ACC112 (cell line): ENCODE measurements around the gene ADGRV1.

ENCODE experiments used
- H2AFZ ChIP-seq: fragments of 200-600 bp; sonication (generic); one replicate; pipeline ENCODE4 v1.6.0; 2017; ENCODE audit warnings: antibody characterized with exemption, low read length; ENCODE audit not compliant: unreplicated experiment
- H3K27ac ChIP-seq: fragments of 200-600 bp; sonication (generic); 2 replicates; pipeline ENCODE4 v1.5.1; 2014; ENCODE audit warnings: low read depth, mild to moderate bottlenecking, antibody characterized with exemption, low read length, moderate library complexity
- H3K27me3 ChIP-seq: fragments of 200-600 bp; sonication (generic); 2 replicates; pipeline ENCODE4 v1.6.1; 2014; ENCODE audit warnings: mild to moderate bottlenecking, antibody characterized with exemption, low read length, moderate library complexity, mixed read lengths; ENCODE audit not compliant: insufficient read depth
- H3K36me3 ChIP-seq: fragments of 200-600 bp; sonication (generic); 2 replicates; pipeline ENCODE4 v1.6.1; 2016; ENCODE audit warnings: mild to moderate bottlenecking, antibody characterized with exemption, low read length, moderate library complexity, mixed read lengths; ENCODE audit not compliant: insufficient read depth
- H3K4me1 ChIP-seq: fragments of 200-600 bp; sonication (generic); one replicate; pipeline ENCODE4 v1.6.1; 2016; ENCODE audit warnings: low read length, mixed read lengths; ENCODE audit not compliant: insufficient read depth, unreplicated experiment, control insufficient read depth
- H3K4me3 ChIP-seq: fragments of 200-600 bp; sonication (generic); 2 replicates; pipeline ENCODE4 v1.5.1; 2014; ENCODE audit warnings: mild to moderate bottlenecking, low read depth, low read length
- H3K79me2 ChIP-seq: fragments of 200-600 bp; sonication (generic); one replicate; pipeline ENCODE4 v1.6.0; 2016; ENCODE audit warnings: low read length; ENCODE audit not compliant: control insufficient read depth, unreplicated experiment, insufficient read depth

The ADGRV1 gene

GRCh38 chr5:91156242-91156641 lies 597.6 kb downstream of the ADGRV1 start:
- H3K79me2 ChIP-seq: no peaks in the 10 kb centered on the region
- no peak overlapping the region for H3K27ac ChIP-seq
- peaks cover 10% of the 10 kb centered on the region for H3K4me1 ChIP-seq
- H2AFZ ChIP-seq: no peak overlapping the region
- no peaks in the 10 kb centered on the region for H3K36me3 ChIP-seq
- H3K4me3 ChIP-seq: no peak overlapping the region
- H3K27me3 ChIP-seq: no peaks in the 10 kb centered on the region

GRCh38 chr5:91158011-91158410 lies 599.4 kb downstream of the ADGRV1 start:
- Histone ChIP-seq H3K36me3 (no peaks in the 10 kb centered on the region), H3K4me1 (peaks cover 13% of the 10 kb centered on the region), H3K4me3 (no peak overlapping the region), H3K27me3 (no peaks in the 10 kb centered on the region), H3K79me2 (no peaks in the 10 kb centered on the region), H2AFZ (no peak overlapping the region), H3K27ac (no peak overlapping the region)

- H3K27me3 ChIP-seq: no peaks in the 10 kb centered on the region
- H3K4me3 ChIP-seq: no peak overlapping the region
- H2AFZ ChIP-seq: no peak overlapping the region
- H3K27ac ChIP-seq: no peak overlapping the region
- peaks cover 18% of the 10 kb centered on the region for H3K4me1 ChIP-seq
- H3K36me3 ChIP-seq: no peaks in the 10 kb centered on the region
- H3K79me2 ChIP-seq: no peaks in the 10 kb centered on the region
These were observed 601.0 kb downstream of the ADGRV1 start for GRCh38 chr5:91159647-91160046.

DNA sequence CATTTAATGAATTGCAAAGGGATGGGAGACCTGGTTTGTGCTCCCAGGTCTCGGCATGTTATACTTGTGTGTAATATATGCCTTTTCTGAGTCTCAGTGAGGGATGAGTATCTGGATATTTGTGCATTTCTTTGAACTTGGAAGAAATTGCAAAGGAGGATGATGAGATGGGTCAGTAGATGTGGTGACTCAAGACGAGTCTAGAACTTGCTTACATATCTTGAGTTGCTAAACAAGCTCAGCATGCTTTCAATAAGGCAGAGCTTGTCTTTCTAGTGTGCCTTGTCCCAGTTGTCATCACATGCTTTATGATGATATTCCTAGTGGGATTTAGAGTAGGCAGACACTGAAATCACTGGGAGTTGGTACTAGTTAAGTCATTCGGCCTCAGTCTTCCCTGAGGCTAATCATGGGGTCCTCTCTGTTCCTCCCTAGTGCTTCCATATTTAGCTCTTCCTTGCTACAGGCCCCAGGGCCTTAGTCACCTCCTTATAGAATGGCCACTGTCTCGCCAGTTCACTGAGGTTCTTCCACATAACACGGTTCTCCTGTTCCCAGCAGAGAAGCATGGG lies 602.2 kb downstream of the ADGRV1 start:
- Histone ChIP-seq H3K79me2 (no peaks in the 10 kb centered on the region), H2AFZ (no peak overlapping the region), H3K4me1 (peaks cover 20% of the 10 kb centered on the region), H3K27me3 (no peaks in the 10 kb centered on the region), H3K36me3 (no peaks in the 10 kb centered on the region), H3K27ac (no peak overlapping the region), H3K4me3 (no peak overlapping the region)

DNA sequence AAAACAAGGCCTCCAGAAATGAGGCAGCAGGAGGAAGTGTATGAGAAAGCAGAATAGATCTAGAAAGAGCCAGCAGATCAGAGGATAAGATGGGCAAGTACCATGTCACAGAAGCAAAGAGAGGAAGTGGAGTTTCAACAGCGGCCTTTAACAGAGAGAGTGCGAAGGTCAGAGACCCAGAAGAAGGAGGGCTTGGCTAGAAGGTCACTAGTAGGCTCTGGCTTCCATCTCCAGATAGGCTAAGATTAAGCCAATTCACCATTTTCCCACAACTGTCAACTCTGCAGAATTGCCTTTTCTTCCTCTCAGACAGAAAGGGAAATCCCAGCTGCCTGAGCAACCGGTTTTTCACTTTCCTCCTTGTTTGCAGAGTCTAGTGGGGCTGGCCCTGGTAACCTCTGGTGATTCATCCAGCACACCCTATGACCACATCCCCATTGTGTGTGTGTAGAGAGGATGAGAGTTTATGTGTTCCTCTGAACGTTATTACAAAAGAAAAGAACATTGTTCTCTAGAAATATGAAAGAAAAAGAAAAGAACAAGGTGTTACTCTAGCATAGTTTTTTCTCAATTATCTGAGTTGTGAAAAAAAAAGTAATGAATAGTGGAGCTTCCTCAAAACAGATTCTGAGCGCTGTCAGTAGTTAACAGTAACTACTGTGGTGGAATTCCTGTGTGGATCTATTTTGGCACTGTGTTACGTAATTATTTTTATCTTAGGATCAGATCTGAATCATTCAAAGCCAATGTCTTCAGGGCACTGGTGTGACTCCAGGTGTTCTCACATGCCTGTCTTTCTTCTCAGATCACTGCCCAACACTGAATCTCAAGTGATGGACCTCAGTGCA lies 604.2 kb downstream of the ADGRV1 start:
- H3K4me3 ChIP-seq: 0 out of 2 replicates have a peak overlapping the region, but pooled peaks have one; percentile 28

GRCh38 chr5:91164424-91164823 lies 605.8 kb downstream of the ADGRV1 start:
- H3K79me2 ChIP-seq: no peaks in the 10 kb centered on the region
- no peaks in the 10 kb centered on the region for H3K36me3 ChIP-seq
- H3K27me3 ChIP-seq: no peaks in the 10 kb centered on the region
- H3K4me3 ChIP-seq: no peak overlapping the region
- H3K27ac ChIP-seq: no peak overlapping the region
- H3K4me1 ChIP-seq: peaks cover 30% of the 10 kb centered on the region
- no peak overlapping the region for H2AFZ ChIP-seq

More for the DNA sequence above, 604.2 kb downstream of the ADGRV1 start:
- peak overlapping the region; percentile 87 for H3K27ac ChIP-seq
- no peaks in the 10 kb centered on the region for H3K27me3 ChIP-seq
- no peaks in the 10 kb centered on the region for H3K79me2 ChIP-seq
- peak overlapping the region; percentile 20 for H2AFZ ChIP-seq
- no peaks in the 10 kb centered on the region for H3K36me3 ChIP-seq
- peaks cover 30% of the 10 kb centered on the region for H3K4me1 ChIP-seq

GRCh38 chr5:91166059-91166807 lies 607.6 kb downstream of the ADGRV1 start:
- Histone ChIP-seq H3K4me3 (no peak overlapping the region), H3K4me1 (peaks cover 42% of the 10 kb centered on the region), H3K27ac (peak overlapping the region; percentile 77), H3K79me2 (no peaks in the 10 kb centered on the region), H3K27me3 (no peaks in the 10 kb centered on the region), H3K36me3 (no peaks in the 10 kb centered on the region), H2AFZ (peak overlapping the region; percentile 24)

GRCh38 chr5:91168859-91169258 lies 610.3 kb downstream of the ADGRV1 start:
- H3K36me3 ChIP-seq: no peaks in the 10 kb centered on the region
- H2AFZ ChIP-seq: no peak overlapping the region
- no peaks in the 10 kb centered on the region for H3K27me3 ChIP-seq
- H3K4me3 ChIP-seq: no peak overlapping the region
- H3K4me1 ChIP-seq: peaks cover 23% of the 10 kb centered on the region
- no peak overlapping the region for H3K27ac ChIP-seq
- H3K79me2 ChIP-seq: no peaks in the 10 kb centered on the region

GRCh38 chr5:91170266-91170665 lies 611.7 kb downstream of the ADGRV1 start:
- no peaks in the 10 kb centered on the region for H3K36me3 ChIP-seq
- peak overlapping the region; percentile 20; the same call in 1 of the 2 replicates for H3K4me3 ChIP-seq
- peak overlapping the region; percentile 23 for H2AFZ ChIP-seq
- H3K27ac ChIP-seq: peak overlapping the region; percentile 60
- no peaks in the 10 kb centered on the region for H3K79me2 ChIP-seq
- peaks cover 23% of the 10 kb centered on the region for H3K4me1 ChIP-seq
- H3K27me3 ChIP-seq: no peaks in the 10 kb centered on the region

DNA sequence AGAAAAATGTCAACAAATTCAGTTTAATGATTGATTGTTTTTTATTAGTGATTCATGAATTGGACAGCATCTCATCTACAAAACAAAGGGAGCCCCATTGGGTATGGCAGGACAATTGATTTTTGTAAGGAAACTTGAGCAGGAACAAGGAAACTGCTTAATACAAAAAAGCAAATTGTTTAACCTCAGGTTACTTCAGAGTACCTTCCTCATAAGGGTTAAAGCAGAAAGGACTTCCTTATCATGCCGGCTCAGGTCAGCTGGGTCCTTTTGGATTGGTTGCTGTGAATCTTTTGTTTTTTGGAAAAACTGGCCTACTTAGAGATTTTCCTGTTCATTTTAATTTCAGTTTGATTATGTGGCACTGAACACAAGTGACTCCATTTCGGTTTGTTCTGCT lies 612.7 kb downstream of the ADGRV1 start:
- Histone ChIP-seq H3K4me1 (peaks cover 17% of the 10 kb centered on the region), H3K36me3 (no peaks in the 10 kb centered on the region), H3K27ac (no peak overlapping the region), H3K79me2 (no peaks in the 10 kb centered on the region), H3K4me3 (no peak overlapping the region), H2AFZ (no peak overlapping the region), H3K27me3 (no peaks in the 10 kb centered on the region)
